Measurements from ENCODE around the gene TCEAL5. TPM values are rescaled to one million over a fixed set of nuclear protein-coding genes. Genes with fewer than 3 reads are reported as not detected.
"Not testable (repeated sequence)": the region's sequence is repeated elsewhere in the genome, so short reads cannot be mapped to it uniquely, and the experiment has no call there.

TCEAL5 gene
- total and polyA plus RNA-seq, 2 of the 13 experiments (the other 11 are each of a cell fraction or from before 2014, with no cell fraction given), result not detected

GRCh38 chrX:103240155-103240554 is 36.4 kb downstream of the TCEAL5 start (continued):
- TF ChIP-seq CBX5 (CRISPR knock-in tag; IDR thresholded peaks at IDR 0.05; ENCODE audit: borderline replicate concordance) (no peak), CREM (IDR thresholded peaks at IDR 0.05) (no peak), CREM (CRISPR knock-in tag; IDR thresholded peaks at IDR 0.05) (no peak), SKI (IDR thresholded peaks at IDR 0.05; ENCODE audit: partially characterized antibody) (no peak), E2F1 (CRISPR knock-in tag; IDR thresholded peaks at IDR 0.05) (no peak), NR2C2 (CRISPR knock-in tag; IDR thresholded peaks at IDR 0.05; ENCODE audit: borderline replicate concordance) (no peak), CCAR2 (optimal IDR thresholded peaks at IDR 0.05; ENCODE audit: low read depth, low read length) (no peak), HNRNPUL1 (IDR thresholded peaks at IDR 0.05; ENCODE audit: low read depth, low read length) (no peak)

GRCh38 chrX:103236296-103236695 is 40.3 kb downstream of the TCEAL5 start:
- intact Hi-C loops (cut with micrococcal nuclease; ENCODE audit: unreplicated experiment) (no loop called here), in situ Hi-C loops (cut with HindIII; ENCODE audit: extremely low pct_ligation_motif_present, low pct_unique_long_range_greater_than_20kb) (no loop called here)
- H3K4me1 ChIP-seq (ENCODE audit: insufficient read depth, low read length), result no peaks in the 10 kb centered on the region
- no TSS peak for BruUV-seq (replicated peaks)
- DNase-seq (ENCODE audit: low spot score) (no peak), FAIRE-seq (no peak), ATAC-seq (no peak)
- POLR2A ChIA-PET, result no interaction called here
- H3K36me3 ChIP-seq (replicated peaks in 1 of 2; ENCODE audit: control insufficient read depth in 1 of 2, insufficient read depth in 2 of 2, low read length in 2 of 2), result no peaks in the 10 kb centered on the region
- TF ChIP-seq GLMP (CRISPR knock-in tag; IDR thresholded peaks at IDR 0.05; ENCODE audit: borderline replicate concordance) (no peak), NR1H2 (CRISPR knock-in tag; IDR thresholded peaks at IDR 0.05; ENCODE audit: borderline replicate concordance, low read depth) (no peak), TMF1 (CRISPR knock-in tag; IDR thresholded peaks at IDR 0.05; ENCODE audit: low read depth) (no peak)
- CTCF ChIA-PET (ENCODE audit: low intra/inter-chr PET ratio, low total read pairs), result no interaction called here
- H3K79me2 ChIP-seq (ENCODE audit: insufficient read depth, low read length), result no peaks in the 10 kb centered on the region
- no peak overlapping the region for H2AFZ ChIP-seq (ENCODE audit: low read length)
- no peak overlapping the region for H3K4me2 ChIP-seq (ENCODE audit: low read depth, low read length)
- no peaks in the 10 kb centered on the region for H4K20me1 ChIP-seq (ENCODE audit: insufficient read depth, low read length)
- 0% methylated on average over 1 of the region's 1 CpG for WGBS (ENCODE audit: low lambda C conversion rate)
- H3K9ac ChIP-seq (ENCODE audit: insufficient read depth, low read depth, low read length), result no peak overlapping the region
- no peaks in the 10 kb centered on the region for H3K27me3 ChIP-seq (ENCODE audit: control insufficient read depth in 1 of 2, insufficient read depth in 2 of 2, low read length in 2 of 2)
- H3K27ac ChIP-seq (ENCODE audit: extremely low read length, insufficient read depth, low read length), result no peak overlapping the region
- H3K9me3 ChIP-seq (ENCODE audit: low read length), result no peaks in the 10 kb centered on the region
- no peak overlapping the region for H3K4me3 ChIP-seq (replicated peaks in 1 of 3; ENCODE audit: insufficient read depth in 1 of 3, low read depth in 2 of 3, low read length in 3 of 3)

- FAIRE-seq; H3K4me3 ChIP-seq (replicated peaks in 1 of 3; ENCODE audit: insufficient read depth in 1 of 3, low read depth in 2 of 3, low read length in 3 of 3); POLR2A ChIA-PET; H3K27ac ChIP-seq (ENCODE audit: extremely low read length, insufficient read depth, low read length); intact Hi-C loops (cut with micrococcal nuclease; ENCODE audit: unreplicated experiment); H3K9me3 ChIP-seq (ENCODE audit: low read length); BruUV-seq (replicated peaks); H3K9ac ChIP-seq (ENCODE audit: insufficient read depth, low read depth, low read length); H3K79me2 ChIP-seq (ENCODE audit: insufficient read depth, low read length); H3K4me1 ChIP-seq (ENCODE audit: insufficient read depth, low read length); in situ Hi-C loops (cut with HindIII; ENCODE audit: extremely low pct_ligation_motif_present, low pct_unique_long_range_greater_than_20kb); ATAC-seq; H3K4me2 ChIP-seq (ENCODE audit: low read depth, low read length); CTCF ChIA-PET (ENCODE audit: low intra/inter-chr PET ratio, low total read pairs); H3K27me3 ChIP-seq (ENCODE audit: control insufficient read depth in 1 of 2, insufficient read depth in 2 of 2, low read length in 2 of 2); H3K36me3 ChIP-seq (replicated peaks in 1 of 2; ENCODE audit: control insufficient read depth in 1 of 2, insufficient read depth in 2 of 2, low read length in 2 of 2); H2AFZ ChIP-seq (ENCODE audit: low read length); DNase-seq (ENCODE audit: low spot score); H4K20me1 ChIP-seq (ENCODE audit: insufficient read depth, low read length): not testable (repeated sequence)
- 5% methylated on average over 2 of the region's 2 CpGs for WGBS (ENCODE audit: low lambda C conversion rate)
Observed at GRCh38 chrX:103235608-103236007, 40.9 kb downstream of the TCEAL5 start.
